GM18508 (cell line): ENCODE results near the gene NSF.
"Not testable (repeated sequence)": the region's sequence is repeated elsewhere in the genome, so short reads cannot be mapped to it uniquely, and the experiment has no call there.

Source experiments
- ATAC-seq: cut with Tn5 transposase; IDR thresholded peaks from one replicate; pipeline ENCODE4 v1.9.1; 2021; ENCODE audit warnings: moderate number of reproducible peaks; ENCODE audit not compliant: insufficient read depth, unreplicated experiment

NSF gene

GRCh38 chr17:46590157-46591146, at the start of gene NSF:
Gene NSF (plus strand): TSS chr17:46590669. CDS start chr17:46590776, 107 bp downstream.
- ATAC-seq = not testable (repeated sequence)

DNA sequence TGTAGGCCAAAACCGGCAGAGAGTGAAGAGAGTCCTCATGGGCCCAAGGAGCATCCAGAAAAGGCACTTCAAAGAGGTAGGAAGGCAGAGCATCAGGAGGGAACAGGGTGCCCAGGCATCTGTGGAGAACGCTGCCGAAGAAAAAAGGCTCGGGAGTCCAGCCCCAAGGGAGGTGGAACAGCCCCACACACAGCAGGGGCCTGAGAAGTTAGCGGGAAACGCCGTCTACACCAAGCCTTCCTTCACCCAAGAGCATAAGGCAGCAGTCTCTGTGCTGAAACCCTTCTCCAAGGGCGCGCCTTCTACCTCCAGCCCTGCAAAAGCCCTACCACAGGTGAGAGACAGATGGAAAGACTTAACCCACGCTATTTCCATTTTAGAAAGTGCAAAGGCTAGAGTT, 41.9 kb upstream of the NSF start:
- ATAC-seq = not testable (repeated sequence)

- not testable (repeated sequence) for ATAC-seq
Measured at GRCh38 chr17:46559155-46559554, 31.3 kb upstream of the NSF start.

GRCh38 chr17:46560048-46560447, 30.4 kb upstream of the NSF start:
- ATAC-seq = not testable (repeated sequence)

DNA sequence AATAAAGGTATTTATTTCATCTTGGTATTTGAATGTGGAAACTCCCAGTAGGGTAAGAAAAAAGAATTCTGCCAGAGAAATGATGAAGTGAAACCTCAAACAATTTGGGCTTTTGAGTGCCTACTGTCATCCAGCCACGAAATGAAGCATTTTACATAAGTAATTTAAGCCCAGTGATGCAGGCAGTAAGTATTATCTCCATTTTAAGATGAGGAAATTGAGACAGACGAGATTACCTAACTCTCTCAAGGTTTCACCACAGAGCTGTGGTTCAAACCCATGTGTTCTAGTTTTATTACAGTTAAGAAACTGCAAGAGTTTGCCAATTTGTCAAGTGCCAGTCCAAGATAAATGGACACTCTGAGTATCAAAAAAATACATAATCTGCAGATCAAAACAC, 24.2 kb upstream of the NSF start:
- not testable (repeated sequence) for ATAC-seq

DNA sequence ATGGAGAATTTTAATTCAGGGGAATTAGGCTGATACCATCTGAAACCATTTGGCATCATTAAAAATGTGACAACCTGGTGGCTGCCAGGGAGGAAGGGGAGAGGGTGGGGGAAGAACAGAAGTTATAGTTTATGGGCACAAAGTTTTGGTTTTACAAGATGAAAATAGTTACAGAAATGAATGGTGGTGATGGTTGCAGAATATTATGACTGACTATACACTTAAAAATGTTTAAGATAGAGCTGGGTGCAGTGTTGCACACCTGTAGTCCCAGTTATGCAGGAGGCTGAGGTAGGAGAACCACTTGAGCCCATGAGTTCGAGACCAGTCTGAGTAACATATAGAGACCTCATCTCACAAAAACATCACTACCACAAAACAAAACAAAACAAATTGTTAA, 23.5 kb upstream of the NSF start:
- ATAC-seq = not testable (repeated sequence)

DNA sequence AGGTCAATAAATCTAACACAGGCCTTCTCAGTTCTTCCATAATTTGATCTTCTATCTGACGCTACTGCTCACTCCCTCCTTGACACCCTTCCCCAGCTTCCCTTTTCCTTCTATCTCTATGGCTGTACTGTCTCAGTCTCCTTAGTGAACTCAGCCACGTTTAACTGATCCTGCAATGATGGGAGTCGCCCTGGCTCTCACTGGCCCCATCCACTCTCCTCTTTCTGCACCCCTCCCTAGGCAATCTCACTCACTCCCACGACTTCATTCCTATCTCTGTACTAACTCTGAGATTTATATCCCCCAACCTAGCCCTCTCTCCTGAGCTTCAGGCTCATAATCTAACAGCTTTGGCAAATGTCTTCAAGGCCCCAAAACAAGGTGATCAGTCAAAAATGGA, 18.7 kb upstream of the NSF start:
- not testable (repeated sequence) for ATAC-seq

- peak; percentile 54 for ATAC-seq
Measured at GRCh38 chr17:46579083-46580075, 11.1 kb upstream of the NSF start, which contains the start of gene ARL17A. Gene ARL17A (minus strand): TSS chr17:46579691. CDS start chr17:46576322, 3,369 bp downstream.

DNA sequence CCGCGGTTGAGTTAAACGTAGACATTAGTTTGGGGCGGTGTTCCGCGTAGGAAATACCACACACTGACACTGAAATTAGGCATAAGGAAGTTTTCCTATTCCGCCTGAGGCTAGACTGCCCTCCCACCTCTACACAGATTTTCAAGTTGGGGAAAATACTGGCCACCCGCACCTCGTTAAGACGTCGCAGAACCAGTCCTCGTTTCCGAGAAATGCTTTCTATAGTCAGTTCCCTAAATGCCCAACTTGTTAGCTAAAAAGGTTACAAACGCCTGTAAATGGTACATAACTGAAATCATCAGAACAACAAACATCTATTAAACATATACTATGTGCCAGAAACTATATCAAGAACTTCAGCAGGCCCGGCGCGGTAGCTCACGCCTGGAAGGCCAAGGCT, 10.4 kb upstream of the NSF start:
- not testable (repeated sequence) for ATAC-seq

GRCh38 chr17:46585444-46585843, 5.0 kb upstream of the NSF start:
- ATAC-seq = not testable (repeated sequence)

DNA sequence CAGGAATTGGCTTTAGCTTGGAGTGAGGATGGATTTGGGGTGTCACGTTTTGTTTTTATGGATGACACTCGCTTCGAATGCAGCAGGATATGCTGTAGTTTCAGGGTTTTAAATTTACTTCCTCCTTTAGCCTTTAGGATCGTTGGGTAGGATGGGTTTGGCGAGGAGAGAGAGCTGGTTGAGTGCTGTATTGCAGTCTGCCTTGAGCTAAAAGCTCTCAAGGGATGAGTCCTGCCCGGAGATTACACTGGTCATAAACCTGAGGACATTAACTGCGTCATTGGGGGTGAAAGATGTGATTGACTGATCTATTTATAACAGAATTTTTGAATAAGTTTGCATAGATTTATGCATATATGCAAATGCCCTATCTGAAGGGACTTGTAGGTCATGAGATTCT, 863 bp downstream of the NSF start:
- ATAC-seq = not testable (repeated sequence)

- ATAC-seq = not testable (repeated sequence)
Measured at GRCh38 chr17:46598344-46598931, 8.0 kb downstream of the NSF start.

GRCh38 chr17:46600767-46601166, 10.3 kb downstream of the NSF start:
- not testable (repeated sequence) for ATAC-seq

DNA sequence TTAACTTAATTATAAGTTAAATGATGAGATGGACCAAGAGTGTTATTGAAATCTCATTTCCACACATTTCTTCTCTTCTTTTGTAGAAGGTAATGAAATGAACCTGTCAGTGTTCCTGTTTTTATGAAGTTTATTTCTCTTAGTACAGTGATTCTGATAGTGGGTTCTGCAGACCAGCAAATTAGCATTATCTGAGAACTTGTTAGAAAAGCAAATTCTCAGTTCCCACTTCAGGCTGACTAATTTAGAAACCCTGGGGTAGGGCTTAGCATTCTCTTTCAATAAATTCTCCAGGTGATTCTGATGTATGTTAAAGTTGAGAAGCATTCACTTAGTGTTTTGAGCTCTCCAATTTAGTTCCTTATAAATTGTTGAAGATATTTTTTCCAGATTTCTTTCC, 12.7 kb downstream of the NSF start:
- ATAC-seq = not testable (repeated sequence)

- ATAC-seq = not testable (repeated sequence)
Measured at GRCh38 chr17:46611304-46611703, 20.8 kb downstream of the NSF start.

DNA sequence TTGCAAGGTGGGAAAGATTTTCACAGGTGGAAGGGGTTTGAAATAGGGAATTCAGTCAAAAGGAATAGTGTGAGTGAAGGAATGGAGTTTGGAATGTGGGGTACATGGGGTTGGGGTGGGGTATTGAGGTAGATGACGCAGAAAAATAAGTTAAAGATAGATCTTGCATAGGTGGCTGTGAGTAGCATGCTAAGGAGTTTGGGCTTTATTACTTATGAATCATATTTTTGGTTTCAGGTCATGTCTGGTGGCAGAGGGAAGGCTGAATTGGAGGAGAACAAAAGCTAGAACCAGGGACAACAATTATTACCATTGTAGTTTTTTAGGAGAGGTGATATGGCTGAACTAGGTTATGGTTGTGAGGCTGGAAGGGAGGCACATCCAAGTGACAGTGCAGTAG, 23.4 kb downstream of the NSF start:
- ATAC-seq = not testable (repeated sequence)

DNA sequence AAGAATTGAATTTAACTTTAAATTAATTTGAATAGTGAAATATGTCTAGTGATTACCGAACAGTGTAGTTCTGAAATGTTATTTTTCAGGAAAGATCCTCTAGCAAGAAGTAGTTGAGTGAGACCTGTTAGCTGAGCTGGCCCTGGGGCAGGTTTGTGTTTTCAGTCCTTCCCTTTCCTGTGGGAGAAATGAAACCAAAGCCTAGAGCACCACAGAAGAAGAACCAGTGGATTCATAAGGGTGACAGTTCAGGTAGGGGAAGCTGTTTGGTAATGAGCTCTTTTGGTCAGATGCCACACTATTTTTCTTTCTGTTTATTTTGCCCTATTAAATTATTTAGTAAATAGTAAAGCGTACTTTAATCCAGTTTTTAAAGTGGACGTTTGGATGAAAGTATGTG, 26.7 kb downstream of the NSF start:
- not testable (repeated sequence) for ATAC-seq

DNA sequence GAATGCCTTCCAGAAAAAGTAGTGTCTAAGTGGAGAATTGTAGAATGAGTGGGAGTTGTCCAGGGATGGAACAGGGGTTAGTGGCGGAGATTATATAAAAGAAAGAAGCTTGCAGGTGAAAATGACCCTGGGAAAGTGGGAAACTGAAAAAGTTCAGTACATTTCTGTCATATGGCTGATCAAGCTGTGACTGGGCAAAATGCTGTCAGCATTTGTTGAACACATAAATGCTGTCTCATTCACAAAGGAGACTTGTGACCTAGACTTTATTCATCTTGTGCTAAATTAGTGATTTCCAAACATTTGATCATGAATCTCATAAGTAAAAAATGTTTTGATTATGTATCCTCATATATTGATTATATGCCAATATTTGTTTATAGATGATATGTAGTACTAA, 28.5 kb downstream of the NSF start:
- ATAC-seq = not testable (repeated sequence)

- ATAC-seq = not testable (repeated sequence)
Measured at GRCh38 chr17:46623790-46624189, 33.3 kb downstream of the NSF start.

GRCh38 chr17:46624726-46625125, 34.3 kb downstream of the NSF start:
- not testable (repeated sequence) for ATAC-seq
